IMR-90 (cell line): ENCODE results near the gene B3GAT3.

Source experiments
- BHLHE40 ChIP-seq: fragments of 150-350 bp; IDR thresholded peaks from 2 replicates; pipeline ENCODE4 v1.6.1; 2016; ENCODE audit warnings: mild to moderate bottlenecking, low read depth, low read length
- CEBPB ChIP-seq: IDR thresholded peaks from 2 replicates; pipeline ENCODE4 v1.6.1; 2012; ENCODE audit warnings: low read depth, low read length, improper control_type of control experiment
- FOS ChIP-seq: fragments of 150-350 bp; IDR thresholded peaks from 2 replicates; pipeline ENCODE4 v1.6.1; 2016; ENCODE audit warnings: low read depth, low read length
- MXI1 ChIP-seq: IDR thresholded peaks from 2 replicates; pipeline ENCODE4 v1.6.1; 2012; ENCODE audit warnings: low read depth, mild to moderate bottlenecking, low read length, moderate library complexity, borderline replicate concordance
- NFE2L2 ChIP-seq: fragments of 150-350 bp; IDR thresholded peaks from 2 replicates; pipeline ENCODE4 v1.6.1; 2016; ENCODE audit warnings: low read depth, mild to moderate bottlenecking, low read length
- POLR2A ChIP-seq: IDR thresholded peaks from 2 replicates; pipeline ENCODE4 v1.6.1; 2012; ENCODE audit warnings: mild to moderate bottlenecking, low read depth, low read length
- RAD21 ChIP-seq: IDR thresholded peaks from 2 replicates; pipeline ENCODE4 v1.6.1; 2012; ENCODE audit warnings: low read length, improper control_type of control experiment
- RCOR1 ChIP-seq: IDR thresholded peaks from 2 replicates; pipeline ENCODE4 v1.6.1; 2012; ENCODE audit warnings: mild to moderate bottlenecking, low read length, improper control_type of control experiment; ENCODE audit not compliant: insufficient replicate concordance
- RFX5 ChIP-seq: IDR thresholded peaks from 2 replicates; pipeline ENCODE4 v1.8.0; 2012; ENCODE audit warnings: low read depth, mild to moderate bottlenecking, low read length, moderate library complexity
- SMC3 ChIP-seq: fragments of 150-350 bp; IDR thresholded peaks from 2 replicates; pipeline ENCODE4 v1.6.1; 2016; ENCODE audit warnings: low read depth, mild to moderate bottlenecking, antibody characterized with exemption, low read length, moderate library complexity
- TF ChIP-seq, protein P1 (sequence below): conservative IDR thresholded peaks from 2 replicates; pipeline ENCODE4 v1.5.1; 2012; ENCODE audit warnings: mild to moderate bottlenecking, low read depth, low read length, improper control_type of control experiment
- TF ChIP-seq, protein P2 (sequence below): fragments of 150-350 bp; IDR thresholded peaks from 2 replicates; pipeline ENCODE4 v1.6.1; 2017; ENCODE audit warnings: mild to moderate bottlenecking, antibody characterized with exemption, low read length, low read depth
- TF ChIP-seq, protein P3 (sequence below): fragments of 150-350 bp; IDR thresholded peaks from 2 replicates; pipeline ENCODE4 v1.6.1; 2016; ENCODE audit warnings: low read depth, mild to moderate bottlenecking, low read length, moderate library complexity, borderline replicate concordance

DNA sequence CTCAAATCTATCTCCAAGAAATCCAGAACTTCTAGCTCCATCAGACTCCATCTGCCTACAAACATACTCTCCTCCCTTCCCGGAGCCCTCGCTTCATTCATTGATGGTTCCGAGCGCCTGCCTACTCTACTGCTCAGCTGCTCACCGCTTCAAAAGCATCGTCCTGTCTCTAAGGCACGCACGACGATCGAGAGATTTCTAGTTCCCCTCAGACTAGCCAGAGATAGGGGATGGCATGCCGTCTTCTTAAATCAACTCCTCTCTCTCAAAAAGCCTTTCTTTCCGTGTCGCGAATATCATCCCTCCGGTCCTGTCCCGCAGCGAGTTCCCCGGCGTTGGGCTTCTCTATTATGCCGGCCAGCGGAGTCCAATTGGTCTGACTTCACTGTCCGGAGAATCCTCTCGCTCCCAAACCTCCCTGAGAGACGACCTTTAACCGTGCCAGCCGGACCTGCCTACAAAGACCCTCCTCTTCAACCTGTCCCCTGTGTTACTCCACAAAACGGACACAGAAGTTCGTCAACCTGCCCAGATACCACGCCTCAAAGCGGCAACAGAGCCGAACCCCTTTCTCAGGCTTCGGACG is 48.7 kb downstream of the B3GAT3 start:
- TF ChIP-seq RCOR1: no peak
- TF ChIP-seq, protein P1, sequence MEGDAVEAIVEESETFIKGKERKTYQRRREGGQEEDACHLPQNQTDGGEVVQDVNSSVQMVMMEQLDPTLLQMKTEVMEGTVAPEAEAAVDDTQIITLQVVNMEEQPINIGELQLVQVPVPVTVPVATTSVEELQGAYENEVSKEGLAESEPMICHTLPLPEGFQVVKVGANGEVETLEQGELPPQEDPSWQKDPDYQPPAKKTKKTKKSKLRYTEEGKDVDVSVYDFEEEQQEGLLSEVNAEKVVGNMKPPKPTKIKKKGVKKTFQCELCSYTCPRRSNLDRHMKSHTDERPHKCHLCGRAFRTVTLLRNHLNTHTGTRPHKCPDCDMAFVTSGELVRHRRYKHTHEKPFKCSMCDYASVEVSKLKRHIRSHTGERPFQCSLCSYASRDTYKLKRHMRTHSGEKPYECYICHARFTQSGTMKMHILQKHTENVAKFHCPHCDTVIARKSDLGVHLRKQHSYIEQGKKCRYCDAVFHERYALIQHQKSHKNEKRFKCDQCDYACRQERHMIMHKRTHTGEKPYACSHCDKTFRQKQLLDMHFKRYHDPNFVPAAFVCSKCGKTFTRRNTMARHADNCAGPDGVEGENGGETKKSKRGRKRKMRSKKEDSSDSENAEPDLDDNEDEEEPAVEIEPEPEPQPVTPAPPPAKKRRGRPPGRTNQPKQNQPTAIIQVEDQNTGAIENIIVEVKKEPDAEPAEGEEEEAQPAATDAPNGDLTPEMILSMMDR: no peak
- TF ChIP-seq RAD21: no peak
- no peak for TF ChIP-seq FOS
- no peak for TF ChIP-seq RFX5
- no peak for TF ChIP-seq POLR2A
- TF ChIP-seq SMC3: no peak
- no peak for TF ChIP-seq NFE2L2
- TF ChIP-seq BHLHE40: no peak
- no peak for TF ChIP-seq CEBPB
- TF ChIP-seq MXI1: no peak
- TF ChIP-seq, protein P2, sequence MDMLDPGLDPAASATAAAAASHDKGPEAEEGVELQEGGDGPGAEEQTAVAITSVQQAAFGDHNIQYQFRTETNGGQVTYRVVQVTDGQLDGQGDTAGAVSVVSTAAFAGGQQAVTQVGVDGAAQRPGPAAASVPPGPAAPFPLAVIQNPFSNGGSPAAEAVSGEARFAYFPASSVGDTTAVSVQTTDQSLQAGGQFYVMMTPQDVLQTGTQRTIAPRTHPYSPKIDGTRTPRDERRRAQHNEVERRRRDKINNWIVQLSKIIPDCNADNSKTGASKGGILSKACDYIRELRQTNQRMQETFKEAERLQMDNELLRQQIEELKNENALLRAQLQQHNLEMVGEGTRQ: no peak
- TF ChIP-seq, protein P3, sequence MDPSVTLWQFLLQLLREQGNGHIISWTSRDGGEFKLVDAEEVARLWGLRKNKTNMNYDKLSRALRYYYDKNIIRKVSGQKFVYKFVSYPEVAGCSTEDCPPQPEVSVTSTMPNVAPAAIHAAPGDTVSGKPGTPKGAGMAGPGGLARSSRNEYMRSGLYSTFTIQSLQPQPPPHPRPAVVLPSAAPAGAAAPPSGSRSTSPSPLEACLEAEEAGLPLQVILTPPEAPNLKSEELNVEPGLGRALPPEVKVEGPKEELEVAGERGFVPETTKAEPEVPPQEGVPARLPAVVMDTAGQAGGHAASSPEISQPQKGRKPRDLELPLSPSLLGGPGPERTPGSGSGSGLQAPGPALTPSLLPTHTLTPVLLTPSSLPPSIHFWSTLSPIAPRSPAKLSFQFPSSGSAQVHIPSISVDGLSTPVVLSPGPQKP: no peak
